Measurements from ENCODE around the gene COLEC11.
"Not testable (repeated sequence)": the region's sequence is repeated elsewhere in the genome, so short reads cannot be mapped to it uniquely, and the experiment has no call there.

Gene COLEC11

DNA sequence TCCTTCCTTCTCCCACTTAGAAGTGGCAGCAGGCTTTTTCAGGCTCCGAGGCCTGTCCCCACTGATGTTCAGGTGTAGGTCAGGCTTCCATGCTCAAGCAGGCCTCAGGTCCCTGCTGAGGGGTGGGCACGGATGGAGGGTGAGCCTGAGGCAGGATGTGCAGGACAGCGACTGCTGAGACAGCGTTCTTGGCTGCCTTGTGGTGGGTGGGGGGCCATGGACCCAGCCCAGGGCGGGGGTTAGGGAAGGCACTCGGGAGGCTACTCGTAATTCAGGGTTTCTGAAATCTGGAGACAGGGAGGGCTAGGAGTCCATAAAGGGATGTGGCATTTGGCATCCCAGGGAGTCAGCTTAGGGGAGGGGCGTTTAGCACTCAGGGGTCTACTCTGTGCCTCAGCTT is 30.3 kb downstream of the COLEC11 start:
- no peak for DNase-seq (ENCODE audit: low read depth in 2 of 2)

DNA sequence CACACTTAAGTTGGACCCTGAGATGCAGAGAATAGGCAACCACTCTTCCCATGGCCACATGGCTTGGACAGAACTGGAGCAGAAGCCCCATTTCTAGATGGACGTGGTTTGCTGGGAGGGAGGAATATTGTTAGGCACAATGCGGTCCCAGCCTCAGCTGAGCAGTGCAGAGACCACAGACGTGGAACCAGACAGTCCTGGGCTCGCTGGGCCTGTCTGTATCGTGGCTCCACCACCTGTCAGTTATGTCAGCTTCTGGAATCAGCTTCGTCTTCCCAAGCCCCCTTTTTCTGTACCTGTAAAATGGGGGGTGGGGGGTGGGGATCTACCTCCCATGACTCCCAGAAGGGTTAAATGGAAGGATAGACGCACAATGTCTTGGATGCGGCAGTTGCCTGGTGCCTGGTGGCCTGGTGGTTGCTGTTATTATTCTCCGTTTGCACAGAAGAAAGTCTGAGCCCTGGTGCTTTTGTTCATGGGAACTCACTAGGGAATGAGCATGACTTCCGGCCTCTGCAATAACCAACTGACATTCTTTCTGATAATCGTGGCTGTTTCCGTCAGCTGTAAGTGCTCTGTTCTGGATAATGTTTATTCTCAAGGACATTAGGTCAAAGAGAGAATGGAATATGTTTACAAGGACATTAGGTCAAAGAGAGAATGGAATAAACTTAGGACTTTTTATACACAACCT is 31.4 kb downstream of the COLEC11 start:
- DNase-seq (ENCODE audit: low read depth in 2 of 2): no peak

DNA sequence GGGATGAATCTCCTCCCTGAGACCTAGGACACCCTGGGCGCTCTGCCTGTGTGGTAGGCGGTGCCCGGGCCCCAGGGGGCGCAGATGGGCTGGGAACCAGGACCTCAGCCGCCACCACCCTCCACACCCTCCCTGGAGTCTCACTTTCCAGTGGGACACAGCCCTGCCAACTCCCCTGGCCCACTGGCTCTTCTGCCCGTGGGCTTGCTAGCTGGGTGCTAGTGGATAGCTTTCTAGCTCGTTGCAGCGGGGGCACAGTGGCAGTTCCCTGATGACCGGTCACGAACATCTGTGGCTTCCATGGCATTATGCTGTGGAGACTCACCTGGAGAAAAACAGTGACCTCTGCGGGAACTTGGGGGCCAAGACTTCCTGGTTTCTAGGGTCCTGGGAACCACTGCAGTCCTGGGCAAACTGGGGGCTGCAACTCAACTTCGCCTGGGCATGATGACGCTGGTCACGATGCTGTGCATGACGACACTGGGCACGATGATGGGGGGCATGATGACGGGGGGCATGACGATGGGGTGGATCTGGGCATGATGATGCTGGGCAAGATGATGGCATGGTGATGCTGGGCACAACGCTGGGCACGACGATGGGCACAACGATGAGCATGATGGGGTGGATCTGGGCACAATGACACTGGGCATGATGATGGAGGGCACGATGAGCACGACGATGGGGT is 32.0 kb downstream of the COLEC11 start:
- DNase-seq (ENCODE audit: low read depth in 2 of 2): no peak

DNA sequence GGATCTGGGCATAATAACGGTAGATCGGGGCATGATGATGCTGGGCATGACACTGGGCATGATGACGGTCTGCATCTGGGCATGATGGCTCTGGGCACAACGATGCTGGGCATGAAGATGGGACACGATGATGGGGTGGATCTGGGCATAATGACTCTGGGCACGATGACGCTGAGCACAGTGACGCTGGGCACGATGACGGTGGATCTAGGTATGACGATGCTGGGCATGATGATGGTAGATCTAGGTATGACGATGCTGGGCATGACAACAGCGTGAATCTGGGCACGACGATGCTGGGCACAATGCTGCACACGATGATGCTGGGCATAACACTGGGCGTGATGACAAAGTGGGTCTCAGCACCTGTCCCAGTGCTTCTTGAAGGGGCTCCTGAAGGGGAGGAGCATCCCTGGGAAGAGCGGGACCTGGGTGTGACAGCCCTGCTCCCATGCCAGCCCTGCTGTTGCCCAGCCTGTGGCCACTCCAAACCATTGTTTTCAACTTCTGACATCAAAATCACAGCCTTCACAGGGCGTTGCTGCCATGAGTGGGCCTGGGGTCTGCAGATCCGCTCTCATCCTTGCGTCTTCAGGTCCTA is 32.7 kb downstream of the COLEC11 start:
- no peak for DNase-seq (ENCODE audit: low read depth in 2 of 2)

DNA sequence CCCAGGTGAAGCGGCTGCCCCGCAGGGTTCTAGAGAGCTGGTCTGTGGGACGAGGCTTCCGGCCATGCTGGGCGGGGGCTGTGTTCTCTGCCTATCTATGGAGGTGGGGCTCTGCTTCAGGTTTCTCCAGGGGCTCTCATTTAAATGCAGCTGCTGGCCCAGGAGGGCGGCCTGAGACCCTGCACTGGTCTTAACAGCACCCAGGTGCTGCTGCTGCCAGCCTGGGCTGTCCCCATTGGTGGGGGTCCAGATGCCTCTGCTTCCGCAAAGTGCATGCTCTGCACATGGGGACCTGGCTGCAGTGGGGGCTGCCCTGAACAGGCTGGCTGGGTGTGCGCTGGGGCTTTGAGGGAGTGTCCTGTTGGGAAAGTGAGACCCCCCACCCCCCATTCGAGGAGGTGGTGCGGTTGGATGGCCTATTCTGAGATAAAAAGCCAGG is 33.3 kb downstream of the COLEC11 start:
- no peak for DNase-seq (ENCODE audit: low read depth in 2 of 2)

DNA sequence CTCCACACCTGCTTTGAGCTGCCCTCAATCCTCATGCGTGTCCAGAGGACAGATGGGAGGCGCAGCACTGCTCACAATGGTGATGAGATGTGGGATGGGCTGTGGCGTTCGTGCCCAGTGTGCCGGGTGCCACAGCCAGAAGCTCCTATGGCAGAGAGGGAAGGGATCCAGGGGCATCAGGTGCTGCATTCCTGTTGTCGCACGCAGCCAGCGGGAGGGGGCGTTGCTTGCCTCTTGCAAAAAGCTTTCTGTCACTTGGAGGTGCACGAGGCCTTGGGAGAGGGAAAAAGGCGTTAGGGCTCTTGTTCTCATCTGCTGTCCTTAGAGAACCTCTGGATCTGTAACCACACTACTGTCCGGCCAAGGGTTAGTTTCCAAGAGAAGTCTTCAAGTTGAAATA is 33.9 kb downstream of the COLEC11 start:
- DNase-seq (ENCODE audit: low read depth in 2 of 2): no peak

DNA sequence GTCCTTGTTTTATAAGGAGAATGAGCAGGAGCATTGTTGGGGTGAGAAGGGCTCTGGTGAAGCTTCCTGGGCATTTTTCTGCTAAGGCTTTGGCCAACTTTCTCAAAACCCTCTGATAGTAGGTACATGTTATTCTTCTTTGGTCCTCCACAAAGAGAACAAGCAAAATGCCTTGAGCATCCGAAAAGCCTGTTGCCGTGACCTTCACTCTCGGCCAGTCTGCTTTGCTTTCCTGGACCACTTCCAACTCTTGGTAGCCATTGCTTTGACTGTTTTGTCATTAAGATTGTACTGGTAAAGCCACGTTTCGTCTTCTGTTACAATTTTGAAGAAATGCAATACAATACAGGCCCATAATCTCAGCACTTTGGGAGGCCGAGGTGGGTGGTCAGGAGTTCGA is 35.7 kb downstream of the COLEC11 start:
- no peak for DNase-seq (ENCODE audit: low read depth in 2 of 2)

DNA sequence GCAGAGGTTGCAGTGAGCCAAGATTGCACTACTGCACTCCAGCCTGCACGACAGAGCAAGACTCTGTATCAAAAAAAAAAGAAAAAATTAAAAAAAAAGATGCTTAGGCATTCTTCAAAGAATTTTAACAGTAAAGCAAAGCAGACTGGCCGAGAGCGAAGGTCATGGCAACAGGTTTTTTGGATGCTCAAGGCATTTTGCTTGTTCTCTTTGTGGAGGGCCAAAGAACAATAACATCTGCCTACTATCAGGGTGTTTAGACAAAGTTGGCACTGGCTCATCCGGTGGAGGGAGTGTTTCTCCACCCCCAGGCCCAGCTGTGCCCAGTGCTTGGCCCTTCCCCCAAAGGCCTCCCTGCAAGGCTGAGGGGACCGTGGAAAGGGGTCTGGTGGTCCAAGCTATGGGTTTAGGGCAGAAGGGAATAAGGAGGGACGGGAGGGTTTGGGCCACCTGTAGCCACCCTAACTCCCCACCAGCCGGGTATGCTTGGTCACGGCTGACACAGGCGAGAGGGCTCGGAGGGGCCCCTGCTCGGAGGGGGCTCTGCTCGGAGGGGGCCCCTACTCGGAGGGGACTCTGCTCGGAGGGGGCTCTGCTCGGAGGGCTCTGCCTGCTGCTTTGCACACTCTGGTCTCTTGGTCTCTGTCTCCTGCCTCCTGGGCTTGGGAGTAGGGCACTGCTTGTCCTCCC is 36.4 kb downstream of the COLEC11 start:
- DNase-seq (ENCODE audit: low read depth in 2 of 2): no peak

DNA sequence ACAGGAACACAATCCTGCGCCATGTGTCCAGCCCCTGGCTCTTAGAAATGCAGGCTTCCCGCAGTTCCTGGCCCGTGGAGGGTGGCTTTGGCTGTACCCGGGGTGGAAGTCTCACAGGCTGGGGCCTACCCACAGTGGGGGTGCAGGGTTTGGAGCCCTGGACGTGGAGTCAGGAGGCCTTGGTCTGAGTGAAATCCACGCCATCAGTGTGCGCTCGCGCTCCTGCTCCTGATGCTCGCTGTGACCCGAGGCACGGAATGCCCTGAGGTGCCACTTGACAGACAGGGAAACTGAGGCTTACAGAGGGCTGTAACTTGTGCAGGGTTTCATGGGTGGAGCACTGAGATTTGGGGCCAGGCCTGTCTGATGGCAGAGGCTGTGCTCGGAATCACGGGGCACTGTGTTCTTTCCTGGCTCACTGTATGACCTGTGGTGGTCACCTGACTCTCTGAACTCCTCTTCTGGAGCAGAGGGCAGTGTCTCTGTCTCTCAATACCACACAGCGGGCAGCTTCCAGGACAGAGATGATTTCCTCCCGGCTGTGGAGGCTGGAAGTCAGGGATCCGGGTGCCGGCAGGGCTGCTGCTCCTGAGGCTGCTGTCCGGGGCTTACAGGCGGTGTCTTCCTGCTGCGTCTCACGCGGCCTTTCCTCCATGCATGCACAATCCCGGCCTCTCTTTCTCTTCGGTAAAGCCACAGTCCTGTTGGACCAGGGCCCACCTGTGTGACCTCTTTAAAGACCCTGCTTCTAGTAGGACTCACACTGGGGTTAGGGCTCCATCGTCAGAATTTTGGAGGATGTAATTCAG is 37.1 kb downstream of the COLEC11 start:
- DNase-seq (ENCODE audit: low read depth in 2 of 2): no peak

DNA sequence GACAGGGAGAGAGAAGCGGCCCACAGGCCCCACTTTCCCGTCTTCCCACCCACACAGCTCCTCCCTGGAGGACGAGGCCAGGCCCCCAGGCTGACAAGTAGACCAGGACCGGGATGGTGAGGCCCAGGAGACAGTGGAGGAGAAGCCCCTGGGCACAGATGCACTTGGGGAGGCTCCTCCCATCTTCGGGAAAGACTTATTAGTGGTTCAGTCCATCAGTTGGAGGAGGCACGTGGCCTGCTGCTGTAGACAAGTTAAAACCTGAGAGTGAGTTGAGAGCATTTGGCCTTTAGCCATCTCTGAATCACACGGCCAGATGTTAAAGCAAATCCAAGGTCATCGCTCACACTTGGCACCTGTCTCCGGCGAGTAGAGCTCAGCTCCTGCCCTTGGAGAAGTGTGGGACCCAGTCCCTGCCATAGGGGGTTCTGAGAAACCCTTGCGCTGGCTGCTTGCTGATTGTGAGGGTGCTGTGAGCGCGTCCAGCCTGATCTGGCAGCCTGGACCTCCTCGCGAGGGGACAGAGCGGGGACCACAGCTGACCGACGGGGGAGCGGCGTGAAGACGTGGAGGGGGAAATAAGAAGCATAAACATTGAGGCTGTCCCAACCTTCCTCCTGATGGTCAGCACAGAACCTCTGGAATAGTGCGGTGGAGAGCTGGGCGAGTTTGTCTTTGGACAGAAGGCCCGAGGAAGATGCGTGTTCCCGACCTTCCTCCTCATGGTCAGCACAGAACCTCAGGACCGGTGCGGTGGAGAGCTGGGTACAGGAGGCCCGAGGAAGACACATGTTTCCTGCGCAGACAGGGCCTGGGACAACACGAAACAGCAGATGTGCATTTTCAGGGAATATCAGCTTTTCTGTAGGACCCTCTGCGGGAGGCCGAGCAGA is 38.4 kb downstream of the COLEC11 start:
- no peak for DNase-seq (ENCODE audit: low read depth in 2 of 2)

DNA sequence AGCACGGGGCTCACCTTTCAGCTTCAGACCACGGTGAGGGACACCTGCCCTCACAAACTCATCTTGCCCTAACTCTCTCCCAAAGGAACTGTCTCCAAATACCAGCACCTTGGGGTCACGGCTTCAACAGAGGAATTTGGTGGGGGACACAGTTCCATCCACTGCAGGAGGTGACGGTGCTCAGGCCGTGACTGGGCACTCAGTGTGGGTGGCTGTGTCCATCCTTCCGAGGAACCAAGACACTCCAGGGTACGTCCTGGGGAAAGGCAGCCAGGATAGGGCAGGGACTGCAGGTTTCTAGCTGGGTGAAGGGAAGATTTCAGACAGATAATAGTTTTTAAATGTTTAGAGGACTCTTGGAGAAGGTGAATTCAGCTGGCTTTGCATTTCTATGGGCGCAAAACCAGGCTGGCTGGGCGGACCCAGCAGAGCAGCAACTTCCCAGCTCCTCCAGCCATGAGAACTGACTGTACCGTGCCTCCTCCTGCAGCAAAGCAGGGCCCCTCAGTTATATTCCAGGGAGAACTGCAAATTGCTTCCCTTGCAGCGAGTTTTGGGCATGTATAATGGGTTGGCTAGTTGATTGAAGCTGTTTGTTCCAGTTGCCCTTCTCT is 39.2 kb downstream of the COLEC11 start:
- no peak for DNase-seq (ENCODE audit: low read depth in 2 of 2)

DNA sequence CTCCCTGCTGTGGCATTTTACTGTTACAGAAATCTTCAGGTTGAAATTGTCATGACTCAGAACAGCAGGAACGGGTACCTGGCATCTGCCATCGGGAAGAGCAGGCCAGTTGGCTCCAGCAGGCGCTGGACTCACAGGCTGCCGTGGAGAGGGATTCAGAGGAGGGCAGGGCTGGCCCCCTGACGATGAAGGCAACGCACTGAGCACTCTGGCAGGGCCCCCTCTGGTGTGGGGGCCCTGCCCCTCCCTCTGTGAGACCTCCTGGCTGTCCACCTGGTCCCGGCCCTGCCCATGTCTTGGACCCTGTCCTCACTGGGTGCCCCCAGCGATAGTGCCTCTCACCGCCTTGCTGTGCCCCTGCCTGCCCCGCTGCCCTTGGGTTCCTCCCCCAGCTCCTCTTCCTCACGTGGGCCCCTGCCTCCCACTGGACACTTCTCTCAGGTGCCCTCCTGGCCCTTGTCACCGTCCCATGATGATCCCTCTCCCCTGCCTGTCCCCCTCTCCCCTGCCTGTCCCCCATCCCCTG is 39.7 kb downstream of the COLEC11 start:
- DNase-seq (ENCODE audit: low read depth in 2 of 2): no peak

DNA sequence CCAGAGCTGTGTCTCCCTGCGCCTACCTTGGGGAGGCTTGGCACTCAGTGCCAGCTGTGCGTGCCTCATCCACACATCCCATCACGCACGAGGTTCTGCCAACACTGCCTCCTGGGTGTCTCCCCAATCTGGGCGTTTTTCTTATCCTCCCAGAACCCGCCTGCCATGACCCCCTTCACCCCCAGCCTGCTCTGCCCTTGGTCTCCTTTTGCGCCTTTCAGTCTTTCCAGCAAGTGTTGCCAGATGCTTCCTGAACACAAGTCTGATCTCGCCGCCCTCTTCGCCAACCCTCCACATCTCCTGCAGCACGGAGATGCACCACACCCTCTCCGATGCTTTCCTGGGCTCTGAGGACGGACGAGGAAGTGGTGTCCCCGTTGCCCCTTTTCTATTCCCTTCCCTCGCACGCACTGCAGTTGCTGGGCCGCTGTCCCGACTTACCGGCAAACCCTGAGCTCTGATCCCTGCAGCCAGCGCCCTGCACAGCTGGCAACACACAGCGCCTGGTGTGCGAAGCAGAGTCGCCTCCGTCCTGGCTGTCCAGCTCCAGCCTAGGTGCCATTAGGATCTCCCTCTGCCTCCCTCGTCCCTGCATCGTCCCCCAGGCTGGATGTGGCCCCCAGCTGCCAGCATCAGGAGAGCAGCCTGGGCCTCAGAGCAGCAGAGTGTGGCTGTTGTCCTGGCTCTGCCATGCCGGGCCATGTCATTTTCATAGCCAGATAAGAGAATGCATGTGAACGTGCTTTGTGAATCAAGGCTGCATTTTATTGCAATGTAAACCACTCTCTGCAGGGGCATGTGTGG is 40.5 kb downstream of the COLEC11 start:
- no peak for DNase-seq (ENCODE audit: low read depth in 2 of 2)

DNA sequence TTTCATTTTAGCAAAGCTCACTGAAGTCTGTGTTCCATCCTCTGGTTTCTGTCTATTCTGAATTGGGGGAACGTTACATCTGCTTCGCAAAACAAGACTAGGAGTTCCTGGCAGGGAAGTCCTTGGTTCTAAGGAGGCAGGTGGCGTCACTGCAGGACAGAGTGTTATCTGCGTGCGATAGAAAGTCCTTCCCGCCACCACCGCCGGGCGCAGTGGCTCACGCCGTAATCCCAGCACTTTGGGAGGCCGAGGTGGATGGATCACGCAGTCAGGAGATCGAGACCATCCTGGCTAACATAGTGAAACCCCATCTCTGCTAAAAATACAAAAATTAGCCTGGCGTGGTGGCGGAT is 41.0 kb downstream of the COLEC11 start:
- not testable (repeated sequence) for DNase-seq (ENCODE audit: low read depth in 2 of 2)

DNA sequence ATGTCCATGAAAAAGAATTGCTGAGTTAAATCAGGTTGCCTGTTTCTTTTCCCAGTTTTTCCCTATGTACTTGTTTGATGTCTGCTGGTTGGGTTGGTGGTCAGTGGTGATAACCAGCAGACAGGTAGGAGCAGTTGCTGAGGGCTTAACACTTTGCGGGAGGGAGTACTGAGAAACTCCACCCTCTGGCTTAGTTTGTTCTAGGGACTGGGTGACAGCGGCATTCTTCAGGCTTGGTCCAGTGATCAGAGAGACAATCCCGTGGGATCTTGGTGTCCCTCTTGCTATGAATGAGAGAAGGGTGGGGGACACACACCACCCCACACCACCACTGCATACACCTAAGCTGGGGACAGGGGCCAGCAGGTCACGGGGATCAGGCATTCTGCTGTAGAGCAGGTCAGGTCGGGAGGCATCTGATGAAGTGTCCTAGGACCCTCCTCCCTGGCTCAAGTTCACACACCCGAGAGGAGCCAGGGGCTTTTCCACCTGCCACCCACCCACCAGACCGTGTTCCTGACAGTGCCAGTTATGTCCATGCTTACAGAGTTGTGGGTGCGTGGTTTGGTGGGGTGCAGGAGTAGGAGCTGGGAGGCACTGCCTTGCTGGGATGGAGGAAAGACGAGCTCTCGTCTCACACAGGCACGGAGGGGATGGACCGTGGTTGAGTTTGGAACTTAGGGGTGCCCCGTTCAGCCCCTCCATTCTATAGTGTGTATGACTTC is 41.8 kb downstream of the COLEC11 start:
- no peak for DNase-seq (ENCODE audit: low read depth in 2 of 2)

DNA sequence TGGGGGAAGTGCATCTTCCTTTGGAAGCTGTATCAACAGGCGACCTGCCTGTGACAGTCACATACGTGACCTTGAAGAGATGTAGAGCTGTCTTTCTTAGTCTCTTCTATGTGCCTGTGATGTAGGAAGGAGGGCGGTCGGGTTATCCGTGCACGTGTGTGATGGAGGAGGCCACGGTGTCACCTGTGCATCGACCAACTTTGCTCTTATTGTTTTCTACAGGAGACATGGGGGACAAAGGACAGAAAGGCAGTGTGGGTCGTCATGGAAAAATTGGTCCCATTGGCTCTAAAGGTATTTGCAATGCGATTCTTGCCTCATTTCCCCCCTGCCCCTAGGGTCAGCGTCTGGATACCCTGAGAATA is 42.4 kb downstream of the COLEC11 start:
- no peak for DNase-seq (ENCODE audit: low read depth in 2 of 2)

DNA sequence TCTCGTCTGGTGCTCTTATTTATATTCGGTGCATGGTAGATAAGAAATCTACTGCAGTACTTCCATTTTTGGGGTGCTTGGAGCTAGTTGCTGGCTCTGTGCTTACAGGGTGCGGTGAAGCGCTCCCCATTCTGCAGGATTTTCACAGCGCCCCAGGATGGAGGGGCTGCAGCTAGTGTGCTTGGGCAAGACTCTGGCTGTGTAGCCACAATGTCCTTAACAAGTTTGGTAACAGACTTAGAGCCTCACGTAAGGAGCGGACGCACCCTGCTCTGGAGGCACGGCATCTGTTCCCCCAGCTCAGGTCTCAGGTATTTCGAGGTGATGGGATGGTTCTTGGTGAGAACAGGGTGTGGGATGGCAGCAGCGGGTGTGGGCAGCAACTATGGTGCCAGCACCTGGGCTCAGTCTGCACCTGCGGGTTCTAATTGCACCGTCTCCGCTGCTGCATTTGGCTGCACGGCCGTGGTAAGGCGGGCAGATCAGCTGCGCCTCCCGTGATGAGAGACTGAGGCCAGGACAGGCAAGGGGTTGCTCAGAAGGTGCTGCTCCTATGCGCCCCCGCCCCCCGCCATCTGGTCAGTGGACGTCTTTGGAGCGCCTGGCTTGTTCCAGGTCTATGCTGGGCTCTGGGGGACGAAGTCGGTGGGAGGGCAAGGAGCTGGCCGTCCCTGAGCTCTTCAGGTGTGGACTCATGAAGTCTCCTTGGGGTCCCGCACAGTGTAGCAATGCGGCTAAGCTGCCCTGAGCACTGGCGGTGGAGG is 43.0 kb downstream of the COLEC11 start:
- no peak for DNase-seq (ENCODE audit: low read depth in 2 of 2)

DNA sequence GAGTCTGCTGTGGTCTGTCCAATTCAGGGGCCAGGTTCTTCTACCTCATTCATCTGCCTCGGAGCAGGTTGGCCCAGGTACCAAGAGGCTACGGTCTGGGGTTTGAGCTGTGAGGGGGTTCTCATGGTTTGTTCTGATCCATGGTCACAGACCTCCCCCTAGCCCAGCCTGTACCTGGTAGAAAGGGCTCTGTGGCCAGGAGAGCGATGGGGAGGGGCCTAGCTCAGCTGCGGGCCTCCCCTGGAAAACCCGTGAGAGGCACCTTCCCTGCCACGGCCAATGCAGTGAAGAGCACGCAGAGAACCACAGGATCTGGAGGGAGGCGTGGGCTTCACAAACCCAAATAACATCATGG is 43.5 kb downstream of the COLEC11 start:
- DNase-seq (ENCODE audit: low read depth in 2 of 2): no peak

All from stimulated activated CD8-positive, alpha-beta memory T cell treated with anti-CD3 and anti-CD28 coated beads, Interleukin-15, amount 100 ng/mL, for 48 hours (primary cell).